AG04449 (cell line): ENCODE measurements around the gene PCP4L1.

Source experiments
- CTCF ChIA-PET: fragments of 350-600 bp; formaldehyde crosslinking; extraction: SDS; loops from one replicate; lab custom pipeline; 2021; ENCODE audit warnings: antibody characterized with exemption; lab: Yijun Ruan, JAX
- POLR2A ChIA-PET: fragments of 400-600, 350-600 bp; formaldehyde crosslinking; extraction: SDS; loops from one replicate; lab custom pipeline; 2020; ENCODE audit warnings: antibody characterized with exemption, inconsistent platforms; lab: Yijun Ruan, JAX
- DNase-seq: peaks from one replicate; pipeline ENCODE4 v3.0.0-alpha.2; 2010; ENCODE audit warnings: low read depth, low spot score
- H3K4me3 ChIP-seq: 2 replicates; pipeline ENCODE4 v1.5.1; 2011; ENCODE audit warnings: low read depth, mild to moderate bottlenecking, control low read depth, low read length
- CTCF ChIP-seq: IDR thresholded peaks from one replicate; pipeline ENCODE4 v1.5.1; 2011; ENCODE audit warnings: mild to moderate bottlenecking, moderate library complexity, low read length, control low read depth, inconsistent platforms; ENCODE audit not compliant: insufficient read depth; ENCODE audit errors: missing control alignments

Gene PCP4L1

GRCh38 chr1:161258439-161259344 is at the start of gene PCP4L1:
PCP4L1 (plus strand) TSS chr1:161258745; CDS start chr1:161258975, 230 bp downstream.
- peak within 1 kb of the TSS; percentile 48 for H3K4me3 ChIP-seq
- POLR2A ChIA-PET, result no interaction called here
- no peak for TF ChIP-seq CTCF
- DNase-seq, result no peak
- CTCF ChIA-PET, result interaction anchor here (1.5 to 4.9 kb wide), 4 partner anchors 16 to 33 kb away, joined by 5 to 37 read pairs (median 6); partner anchors contain the start of gene TOMM40L

- H3K4me3 ChIP-seq, result no peak overlapping the region
- POLR2A ChIA-PET, result no interaction called here
- CTCF ChIA-PET, result interaction anchor here (1.1 to 26.1 kb wide), 11 partner anchors 8 to 172 kb away, joined by 3 to 758 read pairs (median 5); partner anchors contain the start of genes ADAMTS4, APOA2, CFAP126 and FCER1G
- peak; percentile 90 for TF ChIP-seq CTCF
- DNase-seq, result no peak
Observed at GRCh38 chr1:161209790-161210409, 48.6 kb upstream of the PCP4L1 start.

GRCh38 chr1:161214369-161214768 is 44.2 kb upstream of the PCP4L1 start:
- POLR2A ChIA-PET, result no interaction called here
- DNase-seq, result no peak
- no peak for TF ChIP-seq CTCF
- CTCF ChIA-PET, result interaction anchor here (23.5 to 26.1 kb wide), 2 partner anchors 5 to 13 kb away, joined by 758 read pairs; partner anchors contain the start of genes ADAMTS4, APOA2, FCER1G and NDUFS2
- H3K4me3 ChIP-seq, result no peak overlapping the region

- ChIA-PET CTCF (interaction anchor here (1.0 to 23.5 kb wide), 3 partner anchors 12 to 167 kb away, joined by 3 to 758 read pairs (median 97); partner anchors contain the start of genes ADAMTS4, NDUFS2 and TOMM40L), POLR2A (interaction anchor here (1.1 kb wide), 1 partner anchor 16 kb away, joined by 3 read pairs; the partner anchor contains the start of gene ADAMTS4)
- no peak within 1 kb of the TSS for H3K4me3 ChIP-seq
- no peak for DNase-seq
- no peak for TF ChIP-seq CTCF
Observed at GRCh38 chr1:161215076-161215475, 43.5 kb upstream of the PCP4L1 start, which contains the start of gene FCER1G. FCER1G (plus strand) TSS chr1:161215295; CDS start chr1:161215322, 27 bp downstream.

- no peak overlapping the region for H3K4me3 ChIP-seq
Observed at GRCh38 chr1:161216945-161217712, 41.4 kb upstream of the PCP4L1 start.

More at GRCh38 chr1:161216945-161217712, 41.4 kb upstream of the PCP4L1 start:
- ChIA-PET POLR2A (interaction anchor here (0.6 to 2.3 kb wide), 4 partner anchors 8 to 41 kb away, joined by 3 to 13 read pairs (median 4); partner anchors contain the start of genes NDUFS2 and TOMM40L), CTCF (interaction anchor here (1.2 to 23.5 kb wide), 4 partner anchors 10 to 165 kb away, joined by 3 to 758 read pairs (median 53); partner anchors contain the start of genes ADAMTS4, NDUFS2 and TOMM40L)
- no peak for TF ChIP-seq CTCF
- DNase-seq, result no peak
